Kidney epithelial cell (primary cell): ENCODE data around the gene DST. TPM values are rescaled to one million over a fixed set of nuclear protein-coding genes. Genes with fewer than 3 reads are reported as not detected.

Source experiments
- DNase-seq: peaks from one replicate; pipeline ENCODE4 v3.0.0-alpha.2; 2010; ENCODE audit warnings: low read depth
- H3K27me3 ChIP-seq: 2 replicates; pipeline ENCODE4 v1.6.0; 2011; ENCODE audit warnings: low read length; ENCODE audit not compliant: control insufficient read depth, insufficient read depth
- H3K36me3 ChIP-seq: 2 replicates; pipeline ENCODE4 v1.5.1; 2011; ENCODE audit warnings: low read length; ENCODE audit not compliant: control insufficient read depth, insufficient read depth
- H3K4me3 ChIP-seq: 2 replicates; pipeline ENCODE4 v1.5.1; 2011; ENCODE audit warnings: low read depth, mild to moderate bottlenecking, control low read depth, low read length
- CTCF ChIP-seq: IDR thresholded peaks from 2 replicates; pipeline ENCODE4 v1.5.1; 2011; ENCODE audit warnings: mild to moderate bottlenecking, moderate library complexity, low read length, control low read depth, inconsistent platforms; ENCODE audit not compliant: insufficient read depth, poor library complexity, severe bottlenecking
- total RNA-seq: library from RNA; depleted of rRNA; stranded (reverse); fragments of >200 nt; gene quantifications from 2 replicates; pipeline ENCODE4 v1.2.3, GENCODE V29; 2015

DST gene
- total RNA-seq, 1 donor from 2014 or later: 91.3 TPM

DNA sequence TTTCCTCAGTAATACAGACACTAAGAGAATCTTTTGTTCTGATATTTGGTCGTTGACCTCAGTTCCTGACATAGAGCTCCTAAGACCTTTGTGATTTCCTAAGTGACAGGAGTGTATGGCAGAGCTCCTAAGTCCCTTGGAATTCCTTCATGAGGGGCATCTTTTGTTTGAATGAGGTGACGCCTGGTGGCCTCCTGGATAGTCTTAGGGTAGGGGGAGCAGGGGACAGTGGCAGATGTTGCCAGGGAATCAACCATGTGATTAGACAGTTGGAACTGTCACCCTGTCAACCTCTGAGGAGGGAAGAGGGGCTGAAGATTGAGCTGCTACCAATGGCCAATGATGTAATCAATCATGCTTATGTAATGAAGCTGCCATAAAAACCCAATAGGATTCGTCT, 67.0 kb downstream of the DST start:
- no peak overlapping the region for H3K4me3 ChIP-seq
- no peaks in the 10 kb centered on the region for H3K36me3 ChIP-seq
- no peaks in the 10 kb centered on the region for H3K27me3 ChIP-seq
- TF ChIP-seq CTCF: no peak
- DNase-seq: no peak

GRCh38 chr6:56574292-56574691, 68.4 kb downstream of the DST start:
- H3K27me3 ChIP-seq: no peaks in the 10 kb centered on the region
- H3K36me3 ChIP-seq: no peaks in the 10 kb centered on the region
- no peak for DNase-seq
- no peak for TF ChIP-seq CTCF
- H3K4me3 ChIP-seq: no peak overlapping the region

DNA sequence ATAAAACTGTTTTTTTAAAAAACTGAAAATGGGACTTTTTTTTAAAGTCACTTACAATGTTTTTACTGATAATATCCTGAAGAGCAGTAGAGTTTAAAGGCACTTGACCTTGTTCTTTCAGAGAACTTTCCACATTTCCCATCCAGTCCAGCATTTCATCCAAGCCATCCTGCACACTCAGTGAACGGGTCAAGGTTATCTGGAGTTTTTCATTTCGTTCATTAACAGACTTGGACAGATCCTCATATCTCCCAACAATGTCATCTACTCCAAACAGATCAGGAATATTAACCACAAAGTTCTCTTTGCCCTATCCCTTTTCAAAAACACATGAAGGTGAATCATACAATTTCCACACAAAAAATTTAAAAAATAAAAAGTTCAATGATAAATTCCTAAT, 69.1 kb downstream of the DST start:
- Histone ChIP-seq H3K27me3 (no peaks in the 10 kb centered on the region), H3K4me3 (no peak overlapping the region), H3K36me3 (no peaks in the 10 kb centered on the region)
- DNase-seq: no peak
- no peak for TF ChIP-seq CTCF

DNA sequence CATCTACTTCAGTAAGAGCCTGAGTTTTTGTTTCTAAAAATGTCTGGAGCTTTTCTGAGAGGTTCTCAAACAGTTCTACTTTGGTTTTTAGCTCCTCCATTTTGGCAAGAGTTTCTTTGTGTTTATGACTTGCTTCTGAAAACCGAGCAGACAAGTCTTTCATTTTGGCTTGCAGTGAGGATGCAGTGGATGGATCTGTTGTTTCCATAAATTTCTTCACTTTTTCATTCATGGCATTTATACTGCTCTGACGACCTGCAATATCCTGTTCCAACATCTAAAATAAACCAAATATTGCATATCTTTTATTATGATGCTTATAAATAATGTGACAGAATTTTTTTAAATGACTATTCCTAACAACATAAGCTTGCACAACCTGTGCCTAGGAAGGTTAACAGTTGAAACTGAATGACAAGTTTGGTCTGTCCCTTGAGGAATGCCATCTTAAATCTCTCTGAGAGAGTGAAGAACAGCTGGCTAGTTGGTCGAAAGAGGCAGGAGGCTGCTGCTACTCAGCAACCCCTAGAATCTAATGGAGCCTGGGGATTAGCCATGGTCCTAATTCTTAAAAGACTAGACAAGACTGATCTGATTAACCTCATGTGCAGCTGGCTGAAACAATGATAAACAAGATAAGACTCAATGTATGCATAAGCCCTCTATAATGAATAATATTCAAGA, 69.8 kb downstream of the DST start:
- no peaks in the 10 kb centered on the region for H3K36me3 ChIP-seq
- TF ChIP-seq CTCF: no peak

DNA sequence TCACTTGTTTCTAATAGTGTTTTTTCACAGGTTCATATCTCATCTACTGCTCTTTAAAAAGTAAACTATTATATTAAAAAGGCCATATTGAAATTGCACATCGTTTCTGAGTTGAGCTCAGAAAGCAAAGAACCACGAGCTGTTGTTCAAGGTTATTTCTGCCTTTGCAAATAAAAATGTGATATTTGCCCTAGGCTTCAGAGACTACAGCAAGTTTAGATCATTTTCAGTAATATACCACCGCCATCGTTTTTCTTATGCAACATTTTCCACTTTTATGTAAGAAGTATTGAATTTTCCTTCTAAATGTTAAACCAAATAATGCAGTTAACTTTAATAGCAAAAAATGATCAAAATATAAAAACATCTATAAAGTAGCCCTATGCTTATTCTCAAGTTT, 71.1 kb downstream of the DST start:
- H3K4me3 ChIP-seq: no peak overlapping the region
- DNase-seq: no peak
- no peak for TF ChIP-seq CTCF
- no peaks in the 10 kb centered on the region for H3K36me3 ChIP-seq
- H3K27me3 ChIP-seq: no peaks in the 10 kb centered on the region

More for the DNA sequence above, 69.8 kb downstream of the DST start:
- no peak for DNase-seq
- Histone ChIP-seq H3K4me3 (no peak overlapping the region), H3K27me3 (no peaks in the 10 kb centered on the region)
